Tibial nerve (tissue), 4 donors: ENCODE data around the gene SSBP2.

ENCODE experiments used
- EP300 ChIP-seq, 2 donors: sonication (generic); formaldehyde crosslinking; IDR thresholded peaks; one replicate each; pipeline ENCODE4 v1.6.1; 2017; ENCODE audit warnings: antibody characterized with exemption in 2 of 2, mild to moderate bottlenecking in 1 of 2
- POLR2A ChIP-seq, 2 donors: fragments of 450-650 bp; IDR thresholded peaks; one replicate each; pipeline ENCODE4 v1.6.1; 2017; ENCODE audit warnings: antibody characterized with exemption in 2 of 2, mild to moderate bottlenecking in 2 of 2, moderate library complexity in 2 of 2
- TF ChIP-seq, protein P1 (sequence below), 5 experiments: fragments of 200-600 bp in 3 of 5; fragments of 450-650 bp in 2 of 5; sonication (generic) in 3 of 5; IDR thresholded peaks; one replicate each; pipeline ENCODE4 v1.5.1; 2016 to 2019; ENCODE audit warnings: antibody characterized with exemption in 5 of 5, mild to moderate bottlenecking in 3 of 5, moderate library complexity in 2 of 5

- TF ChIP-seq, protein P1, sequence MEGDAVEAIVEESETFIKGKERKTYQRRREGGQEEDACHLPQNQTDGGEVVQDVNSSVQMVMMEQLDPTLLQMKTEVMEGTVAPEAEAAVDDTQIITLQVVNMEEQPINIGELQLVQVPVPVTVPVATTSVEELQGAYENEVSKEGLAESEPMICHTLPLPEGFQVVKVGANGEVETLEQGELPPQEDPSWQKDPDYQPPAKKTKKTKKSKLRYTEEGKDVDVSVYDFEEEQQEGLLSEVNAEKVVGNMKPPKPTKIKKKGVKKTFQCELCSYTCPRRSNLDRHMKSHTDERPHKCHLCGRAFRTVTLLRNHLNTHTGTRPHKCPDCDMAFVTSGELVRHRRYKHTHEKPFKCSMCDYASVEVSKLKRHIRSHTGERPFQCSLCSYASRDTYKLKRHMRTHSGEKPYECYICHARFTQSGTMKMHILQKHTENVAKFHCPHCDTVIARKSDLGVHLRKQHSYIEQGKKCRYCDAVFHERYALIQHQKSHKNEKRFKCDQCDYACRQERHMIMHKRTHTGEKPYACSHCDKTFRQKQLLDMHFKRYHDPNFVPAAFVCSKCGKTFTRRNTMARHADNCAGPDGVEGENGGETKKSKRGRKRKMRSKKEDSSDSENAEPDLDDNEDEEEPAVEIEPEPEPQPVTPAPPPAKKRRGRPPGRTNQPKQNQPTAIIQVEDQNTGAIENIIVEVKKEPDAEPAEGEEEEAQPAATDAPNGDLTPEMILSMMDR (IDR thresholded peaks at IDR 0.05): no peak
- TF ChIP-seq POLR2A (IDR thresholded peaks at IDR 0.05): no peak
- no peak for TF ChIP-seq EP300 (IDR thresholded peaks at IDR 0.05)
Observed at GRCh38 chr5:81698813-81699212, 52.1 kb downstream of the SSBP2 start.
